A673 (cell line): ENCODE results near the gene IGLL1.
"Not testable (repeated sequence)": the region's sequence is repeated elsewhere in the genome, so short reads cannot be mapped to it uniquely, and the experiment has no call there.

Source experiments
- EZH2 ChIP-seq: fragments of 200-600 bp; sonication (generic); IDR thresholded peaks from 2 replicates; pipeline ENCODE4 v1.6.1; 2017; ENCODE audit warnings: borderline replicate concordance, low read depth, mild to moderate bottlenecking, mixed read lengths, antibody characterized with exemption, low read length; ENCODE audit not compliant: poor library complexity, severe bottlenecking
- TF ChIP-seq, protein P1 (sequence below): fragments of 300-800, 200-600 bp; sonication (generic); conservative IDR thresholded peaks from 2 replicates; pipeline ENCODE4 v1.5.1; 2017; ENCODE audit warnings: low read depth, mild to moderate bottlenecking, antibody characterized with exemption, low read length, moderate library complexity, mixed read lengths

DNA sequence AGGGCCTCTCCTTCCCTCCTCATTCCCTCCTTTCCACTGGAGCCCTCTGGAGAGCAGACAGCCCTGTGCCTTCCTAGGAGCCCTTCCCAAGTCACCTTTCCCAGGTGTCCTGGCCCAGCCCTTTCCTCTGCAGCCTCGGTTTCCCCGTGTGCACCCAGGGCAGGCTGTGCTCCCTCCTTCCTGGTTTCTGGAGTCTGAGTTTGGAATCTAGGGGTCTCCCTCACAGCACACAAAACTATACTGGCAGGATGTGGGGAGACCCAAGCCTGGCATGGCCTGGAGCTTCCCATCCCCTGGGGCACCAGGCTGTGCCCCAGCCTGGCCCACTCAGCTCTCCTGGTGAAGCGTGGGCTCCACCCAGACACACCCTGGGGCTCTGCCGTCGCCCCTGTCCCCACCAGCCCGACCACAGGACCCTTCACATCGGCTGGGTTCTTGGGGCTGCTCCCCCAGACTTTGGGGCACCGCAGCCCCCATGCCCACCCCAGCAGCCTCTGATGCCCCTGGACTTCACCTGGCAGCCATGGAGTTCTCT lies 6.3 kb downstream of the IGLL1 start:
- TF ChIP-seq, protein P1, sequence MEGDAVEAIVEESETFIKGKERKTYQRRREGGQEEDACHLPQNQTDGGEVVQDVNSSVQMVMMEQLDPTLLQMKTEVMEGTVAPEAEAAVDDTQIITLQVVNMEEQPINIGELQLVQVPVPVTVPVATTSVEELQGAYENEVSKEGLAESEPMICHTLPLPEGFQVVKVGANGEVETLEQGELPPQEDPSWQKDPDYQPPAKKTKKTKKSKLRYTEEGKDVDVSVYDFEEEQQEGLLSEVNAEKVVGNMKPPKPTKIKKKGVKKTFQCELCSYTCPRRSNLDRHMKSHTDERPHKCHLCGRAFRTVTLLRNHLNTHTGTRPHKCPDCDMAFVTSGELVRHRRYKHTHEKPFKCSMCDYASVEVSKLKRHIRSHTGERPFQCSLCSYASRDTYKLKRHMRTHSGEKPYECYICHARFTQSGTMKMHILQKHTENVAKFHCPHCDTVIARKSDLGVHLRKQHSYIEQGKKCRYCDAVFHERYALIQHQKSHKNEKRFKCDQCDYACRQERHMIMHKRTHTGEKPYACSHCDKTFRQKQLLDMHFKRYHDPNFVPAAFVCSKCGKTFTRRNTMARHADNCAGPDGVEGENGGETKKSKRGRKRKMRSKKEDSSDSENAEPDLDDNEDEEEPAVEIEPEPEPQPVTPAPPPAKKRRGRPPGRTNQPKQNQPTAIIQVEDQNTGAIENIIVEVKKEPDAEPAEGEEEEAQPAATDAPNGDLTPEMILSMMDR: not testable (repeated sequence)
- TF ChIP-seq EZH2: not testable (repeated sequence)
